ENCODE data around the gene GALNT2. TPM values are rescaled to one million over a fixed set of nuclear protein-coding genes. Genes with fewer than 3 reads are reported as not detected.

Gene GALNT2
- total RNA-seq, 4 donors from 2014 or later, result 50.7 to 85.0 (median 71.8) TPM

GRCh38 chr1:230313453-230314141 lies 246.6 kb downstream of the GALNT2 start:
- TF ChIP-seq, protein P1, sequence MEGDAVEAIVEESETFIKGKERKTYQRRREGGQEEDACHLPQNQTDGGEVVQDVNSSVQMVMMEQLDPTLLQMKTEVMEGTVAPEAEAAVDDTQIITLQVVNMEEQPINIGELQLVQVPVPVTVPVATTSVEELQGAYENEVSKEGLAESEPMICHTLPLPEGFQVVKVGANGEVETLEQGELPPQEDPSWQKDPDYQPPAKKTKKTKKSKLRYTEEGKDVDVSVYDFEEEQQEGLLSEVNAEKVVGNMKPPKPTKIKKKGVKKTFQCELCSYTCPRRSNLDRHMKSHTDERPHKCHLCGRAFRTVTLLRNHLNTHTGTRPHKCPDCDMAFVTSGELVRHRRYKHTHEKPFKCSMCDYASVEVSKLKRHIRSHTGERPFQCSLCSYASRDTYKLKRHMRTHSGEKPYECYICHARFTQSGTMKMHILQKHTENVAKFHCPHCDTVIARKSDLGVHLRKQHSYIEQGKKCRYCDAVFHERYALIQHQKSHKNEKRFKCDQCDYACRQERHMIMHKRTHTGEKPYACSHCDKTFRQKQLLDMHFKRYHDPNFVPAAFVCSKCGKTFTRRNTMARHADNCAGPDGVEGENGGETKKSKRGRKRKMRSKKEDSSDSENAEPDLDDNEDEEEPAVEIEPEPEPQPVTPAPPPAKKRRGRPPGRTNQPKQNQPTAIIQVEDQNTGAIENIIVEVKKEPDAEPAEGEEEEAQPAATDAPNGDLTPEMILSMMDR (IDR thresholded peaks at IDR 0.05), result no peak
- DNase-seq (ENCODE audit: low spot score), result no peak

GRCh38 chr1:230314142-230314470 lies 247.1 kb downstream of the GALNT2 start:
- TF ChIP-seq, protein P1 (IDR thresholded peaks at IDR 0.05), result no peak
- ATAC-seq (ENCODE audit: low FRiP score) (no peak), DNase-seq (ENCODE audit: low spot score) (no peak)

More at GRCh38 chr1:230313453-230314141, 246.6 kb downstream of the GALNT2 start:
- ATAC-seq (ENCODE audit: low FRiP score), result no peak

DNA sequence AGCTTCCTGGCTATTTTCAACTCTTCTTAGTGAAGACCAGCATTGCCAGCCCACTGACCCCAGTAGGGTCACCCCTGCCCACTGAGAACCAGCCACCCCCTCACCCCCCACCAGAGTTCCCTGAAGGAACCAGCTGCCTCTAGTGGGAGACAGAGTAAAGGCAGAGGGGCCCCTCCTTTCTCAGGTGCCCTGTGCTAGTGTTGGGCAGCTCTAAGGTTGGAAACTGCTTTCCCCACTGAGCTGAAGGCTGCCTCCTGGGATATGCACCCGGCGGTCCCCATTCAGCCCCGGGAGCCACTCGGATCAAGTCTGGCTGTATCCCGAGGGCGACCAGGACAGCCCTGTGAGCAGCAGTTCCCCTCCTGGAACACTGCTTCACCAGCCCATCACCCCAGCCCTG lies 248.1 kb downstream of the GALNT2 start:
- ATAC-seq (ENCODE audit: low FRiP score) (no peak), DNase-seq (ENCODE audit: low spot score) (no peak)
- TF ChIP-seq, protein P1 (IDR thresholded peaks at IDR 0.05), result no peak

GRCh38 chr1:230316864-230317745 lies 250.1 kb downstream of the GALNT2 start:
- no peak for ATAC-seq (ENCODE audit: low FRiP score)
- no peak for DNase-seq (ENCODE audit: low spot score)
- TF ChIP-seq, protein P1 (IDR thresholded peaks at IDR 0.05), result no peak

DNA sequence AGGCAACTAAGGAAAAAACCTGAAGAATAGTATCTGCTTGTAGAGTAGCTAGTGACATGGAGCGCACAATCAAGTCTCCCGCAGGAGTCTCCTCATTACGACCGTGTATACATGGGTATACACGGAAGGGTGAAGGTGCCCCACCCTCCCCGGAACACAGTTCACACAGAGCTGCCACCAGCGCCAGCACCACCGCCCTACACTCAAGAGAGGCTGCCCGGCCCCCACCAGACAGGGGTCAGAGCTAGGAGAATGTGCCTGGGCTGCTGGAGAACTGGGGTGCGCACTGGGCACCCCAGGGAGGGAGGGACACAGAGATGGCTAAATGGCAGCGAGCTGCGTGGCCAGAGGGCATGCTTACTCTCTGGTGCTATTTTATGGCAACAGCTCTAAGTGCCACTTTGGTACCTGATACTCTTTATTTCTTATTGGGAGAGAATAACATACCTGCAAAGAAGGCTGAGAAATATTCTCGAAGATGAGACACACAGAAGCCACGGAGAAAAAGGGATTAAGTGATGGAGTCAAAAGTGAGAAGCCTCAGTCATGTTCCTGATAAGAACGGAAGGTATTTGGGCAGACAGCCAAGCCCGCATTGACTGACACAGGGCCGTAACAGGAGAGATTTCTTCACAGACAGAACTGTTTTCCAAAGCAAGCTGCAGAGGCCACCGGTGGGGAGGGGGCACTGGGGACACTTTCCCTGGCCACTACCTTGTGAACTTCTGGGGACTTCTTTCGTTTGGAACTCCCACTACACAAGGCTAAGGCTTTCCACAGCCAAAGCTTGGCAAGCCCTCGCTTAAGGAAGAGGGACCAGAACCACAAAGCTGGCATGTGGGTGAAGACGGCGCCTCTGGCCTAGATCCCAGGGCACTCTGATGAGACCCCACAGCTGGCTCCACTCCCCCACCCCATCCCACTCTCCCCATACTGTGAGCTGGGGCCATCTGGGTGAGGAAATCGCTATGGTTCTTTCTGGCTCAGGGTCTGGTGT lies 251.1 kb downstream of the GALNT2 start:
- TF ChIP-seq, protein P1 (IDR thresholded peaks at IDR 0.05), result no peak
- DNase-seq (ENCODE audit: low spot score), result no peak
- ATAC-seq (ENCODE audit: low FRiP score), result no peak

- ATAC-seq (ENCODE audit: low FRiP score) (no peak), DNase-seq (ENCODE audit: low spot score) (no peak)
- TF ChIP-seq, protein P1 (IDR thresholded peaks at IDR 0.05), result no peak
Observed at GRCh38 chr1:230319014-230319747, 252.1 kb downstream of the GALNT2 start.

Measured in omental fat pad (tissue), 4 donors.